Peyer's patch (tissue), 4 donors: ENCODE measurements around the gene STAM.

Experiments used
- POLR2A ChIP-seq, 2 donors: fragments of 450-650 bp; IDR thresholded peaks; one replicate each; pipeline ENCODE4 v1.5.1; 2017; ENCODE audit warnings: antibody characterized with exemption in 2 of 2, mild to moderate bottlenecking in 2 of 2, moderate library complexity in 2 of 2
- TF ChIP-seq, protein P1 (sequence below), 6 experiments: fragments of 450-650 bp in 4 of 6; fragments of 200-600 bp in 2 of 6; sonication (generic) in 1 of 6; IDR thresholded peaks; one replicate each; pipeline ENCODE4 v1.5.1; 2017 to 2019; ENCODE audit warnings: antibody characterized with exemption in 6 of 6, mild to moderate bottlenecking in 3 of 6, moderate library complexity in 1 of 6

GRCh38 chr10:17683541-17683940 lies 39.6 kb downstream of the STAM start:
- TF ChIP-seq, protein P1, sequence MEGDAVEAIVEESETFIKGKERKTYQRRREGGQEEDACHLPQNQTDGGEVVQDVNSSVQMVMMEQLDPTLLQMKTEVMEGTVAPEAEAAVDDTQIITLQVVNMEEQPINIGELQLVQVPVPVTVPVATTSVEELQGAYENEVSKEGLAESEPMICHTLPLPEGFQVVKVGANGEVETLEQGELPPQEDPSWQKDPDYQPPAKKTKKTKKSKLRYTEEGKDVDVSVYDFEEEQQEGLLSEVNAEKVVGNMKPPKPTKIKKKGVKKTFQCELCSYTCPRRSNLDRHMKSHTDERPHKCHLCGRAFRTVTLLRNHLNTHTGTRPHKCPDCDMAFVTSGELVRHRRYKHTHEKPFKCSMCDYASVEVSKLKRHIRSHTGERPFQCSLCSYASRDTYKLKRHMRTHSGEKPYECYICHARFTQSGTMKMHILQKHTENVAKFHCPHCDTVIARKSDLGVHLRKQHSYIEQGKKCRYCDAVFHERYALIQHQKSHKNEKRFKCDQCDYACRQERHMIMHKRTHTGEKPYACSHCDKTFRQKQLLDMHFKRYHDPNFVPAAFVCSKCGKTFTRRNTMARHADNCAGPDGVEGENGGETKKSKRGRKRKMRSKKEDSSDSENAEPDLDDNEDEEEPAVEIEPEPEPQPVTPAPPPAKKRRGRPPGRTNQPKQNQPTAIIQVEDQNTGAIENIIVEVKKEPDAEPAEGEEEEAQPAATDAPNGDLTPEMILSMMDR (IDR thresholded peaks at IDR 0.05): no peak
- no peak for TF ChIP-seq POLR2A (IDR thresholded peaks at IDR 0.05)
